ENCODE measurements around the gene GJD2.

GRCh38 chr15:34754674-34755418 is at the start of gene GJD2:
- TF ChIP-seq CTCF (conservative IDR thresholded peaks at IDR 0.05; ENCODE audit: low read depth, low read length): no peak
- TF ChIP-seq EZH2 (IDR thresholded peaks at IDR 0.05; ENCODE audit: low read length, unreplicated experiment): peak; percentile 39
- 0 out of 2 replicates have a peak, but pooled peaks have one; percentile 20 for TF ChIP-seq EZH2phosphoT487 (IDR thresholded peaks at IDR 0.05; ENCODE audit: borderline replicate concordance, low read length)

All from PC-3 (cell line).